GM13976 (cell line): ENCODE measurements around the gene FAM20C.

ENCODE experiments used
- DNase-seq: peaks from one replicate; pipeline ENCODE4 v3.0.0; 2012; ENCODE audit warnings: low spot score
- in situ Hi-C: fragments of 300-500 bp; cut with MboI; formaldehyde crosslinking; loops from one replicate; pipeline ENCODE4 v1.12.0; 2022; ENCODE audit warnings: low sequenced_read_pairs, mixed read lengths, inconsistent platforms; ENCODE audit not compliant: unreplicated experiment
- TF ChIP-seq, protein P1 (sequence below): IDR thresholded peaks from 2 replicates; pipeline ENCODE4 v1.5.1; 2012; ENCODE audit warnings: borderline replicate concordance, mild to moderate bottlenecking; ENCODE audit not compliant: insufficient read depth; ENCODE audit errors: extremely low read depth, missing control alignments, control extremely low read depth

FAM20C gene

DNA sequence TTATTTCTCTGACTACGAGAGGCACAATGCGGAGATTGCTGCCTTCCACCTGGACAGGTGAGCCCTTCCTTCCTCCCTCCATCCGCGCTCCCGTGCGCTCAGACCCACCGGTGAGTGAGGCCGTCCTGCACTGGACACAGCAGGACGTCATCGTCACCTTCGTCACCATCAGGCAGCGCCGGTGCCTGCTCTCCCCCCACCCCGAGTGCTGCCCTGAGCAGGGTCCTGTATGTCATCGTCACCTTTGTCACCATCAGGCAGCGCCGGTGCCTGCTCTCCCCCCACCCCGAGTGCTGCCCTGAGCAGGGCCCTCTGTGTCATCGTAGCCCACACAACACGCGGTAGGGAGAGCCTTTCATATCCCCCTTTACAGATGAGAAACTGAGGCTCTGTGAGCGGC is 54.1 kb downstream of the FAM20C start:
- in situ Hi-C loops = no loop called here
- TF ChIP-seq, protein P1, sequence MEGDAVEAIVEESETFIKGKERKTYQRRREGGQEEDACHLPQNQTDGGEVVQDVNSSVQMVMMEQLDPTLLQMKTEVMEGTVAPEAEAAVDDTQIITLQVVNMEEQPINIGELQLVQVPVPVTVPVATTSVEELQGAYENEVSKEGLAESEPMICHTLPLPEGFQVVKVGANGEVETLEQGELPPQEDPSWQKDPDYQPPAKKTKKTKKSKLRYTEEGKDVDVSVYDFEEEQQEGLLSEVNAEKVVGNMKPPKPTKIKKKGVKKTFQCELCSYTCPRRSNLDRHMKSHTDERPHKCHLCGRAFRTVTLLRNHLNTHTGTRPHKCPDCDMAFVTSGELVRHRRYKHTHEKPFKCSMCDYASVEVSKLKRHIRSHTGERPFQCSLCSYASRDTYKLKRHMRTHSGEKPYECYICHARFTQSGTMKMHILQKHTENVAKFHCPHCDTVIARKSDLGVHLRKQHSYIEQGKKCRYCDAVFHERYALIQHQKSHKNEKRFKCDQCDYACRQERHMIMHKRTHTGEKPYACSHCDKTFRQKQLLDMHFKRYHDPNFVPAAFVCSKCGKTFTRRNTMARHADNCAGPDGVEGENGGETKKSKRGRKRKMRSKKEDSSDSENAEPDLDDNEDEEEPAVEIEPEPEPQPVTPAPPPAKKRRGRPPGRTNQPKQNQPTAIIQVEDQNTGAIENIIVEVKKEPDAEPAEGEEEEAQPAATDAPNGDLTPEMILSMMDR = no peak
- DNase-seq = no peak

DNA sequence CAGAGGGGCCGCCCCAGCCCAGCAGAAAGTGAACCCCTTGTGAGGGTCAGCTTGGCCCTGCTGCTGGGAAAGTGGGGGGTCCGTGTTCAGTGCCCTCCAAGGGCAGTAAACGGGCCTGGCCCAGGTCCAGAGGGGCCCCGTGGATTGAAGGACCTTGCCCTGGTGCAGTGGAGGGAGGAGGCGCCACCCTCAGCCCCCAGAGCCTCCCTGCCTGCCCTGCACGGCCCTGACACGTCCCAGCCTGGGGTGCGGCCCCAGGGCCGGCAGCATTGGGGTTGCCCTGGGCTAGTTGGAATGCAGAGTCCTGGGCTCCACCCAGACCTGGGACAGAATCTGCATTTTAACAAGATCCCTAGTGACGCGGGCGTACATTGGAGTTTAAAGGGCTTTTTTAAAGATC is 54.8 kb downstream of the FAM20C start:
- no peak for DNase-seq
- in situ Hi-C loops = no loop called here
- TF ChIP-seq, protein P1 = no peak

DNA sequence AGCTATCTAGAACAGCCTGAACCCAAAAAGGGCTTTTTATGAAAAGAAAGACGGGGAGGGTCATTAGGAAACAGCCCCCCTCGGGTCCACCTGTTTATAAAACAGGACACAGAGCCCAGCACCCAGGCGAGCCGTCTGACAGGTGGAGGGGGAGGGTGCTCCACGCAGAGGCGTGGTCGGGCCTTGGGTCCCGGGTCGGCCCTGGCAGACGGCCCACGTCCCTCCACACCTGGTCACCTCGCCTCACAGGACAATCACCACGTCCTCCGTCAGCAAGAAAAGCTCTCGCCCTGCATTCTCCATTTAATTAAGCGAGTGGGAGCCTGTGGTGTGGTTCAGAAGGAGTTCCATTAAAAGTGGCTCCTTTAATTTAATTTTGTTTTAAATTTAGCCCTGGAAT is 55.3 kb downstream of the FAM20C start:
- DNase-seq = no peak
- TF ChIP-seq, protein P1 = no peak

DNA sequence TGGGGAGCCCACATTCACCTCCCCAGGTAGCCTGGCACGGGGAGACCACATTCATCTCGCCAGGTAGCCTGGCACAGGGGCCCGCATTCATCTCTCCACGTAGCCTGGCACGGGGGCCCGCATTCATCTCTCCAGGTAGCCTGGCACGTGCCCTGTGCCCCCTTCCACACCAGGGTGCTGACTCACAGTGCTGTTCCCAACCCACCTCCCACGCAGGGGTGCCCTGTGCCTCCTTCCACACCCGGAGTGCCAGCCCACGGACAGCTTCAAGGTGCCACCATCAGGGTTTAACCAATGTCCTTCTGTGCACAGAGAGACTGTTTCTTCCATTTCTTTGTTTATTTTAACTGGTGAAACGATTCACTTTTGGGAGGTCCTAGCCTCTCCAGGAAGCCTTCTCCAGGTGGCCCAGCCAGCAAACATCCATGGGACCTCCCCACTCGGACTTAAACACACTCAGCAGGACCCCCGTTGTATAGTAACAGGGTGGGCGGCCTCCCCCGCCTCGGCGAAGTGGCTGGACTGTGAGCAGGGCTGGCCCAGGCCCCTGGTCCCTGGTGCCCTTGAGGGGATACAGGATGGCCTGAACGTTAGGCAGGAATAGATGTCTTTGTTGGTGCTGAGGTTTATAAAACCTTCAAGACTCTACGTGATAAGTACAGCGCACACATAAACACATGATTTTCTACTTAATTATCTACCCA is 56.5 kb downstream of the FAM20C start:
- no peak for DNase-seq
- TF ChIP-seq, protein P1 = no peak
- in situ Hi-C loops = no loop called here

More for the DNA sequence above, 55.3 kb downstream of the FAM20C start:
- in situ Hi-C loops = no loop called here

DNA sequence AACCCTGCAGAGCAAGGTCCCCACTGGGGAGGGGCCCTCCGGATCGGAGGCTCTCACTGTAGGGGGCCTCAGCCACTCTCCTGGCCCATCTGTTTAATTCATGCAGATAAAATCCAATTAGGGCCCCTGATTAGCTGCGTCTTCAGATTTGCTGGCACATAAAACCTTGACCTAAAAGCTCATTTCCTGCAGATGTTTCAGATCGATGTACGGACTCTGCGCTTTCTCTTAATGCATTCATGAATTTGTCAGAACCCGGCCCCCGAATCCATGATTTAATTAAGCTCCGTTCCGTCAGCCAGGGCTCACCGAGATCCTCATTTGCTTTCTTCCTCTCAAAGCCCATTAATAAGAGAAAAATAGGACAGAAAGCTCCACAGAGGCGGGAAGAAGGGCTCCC is 57.6 kb downstream of the FAM20C start:
- DNase-seq = no peak
- TF ChIP-seq, protein P1 = no peak
- in situ Hi-C loops = no loop called here

DNA sequence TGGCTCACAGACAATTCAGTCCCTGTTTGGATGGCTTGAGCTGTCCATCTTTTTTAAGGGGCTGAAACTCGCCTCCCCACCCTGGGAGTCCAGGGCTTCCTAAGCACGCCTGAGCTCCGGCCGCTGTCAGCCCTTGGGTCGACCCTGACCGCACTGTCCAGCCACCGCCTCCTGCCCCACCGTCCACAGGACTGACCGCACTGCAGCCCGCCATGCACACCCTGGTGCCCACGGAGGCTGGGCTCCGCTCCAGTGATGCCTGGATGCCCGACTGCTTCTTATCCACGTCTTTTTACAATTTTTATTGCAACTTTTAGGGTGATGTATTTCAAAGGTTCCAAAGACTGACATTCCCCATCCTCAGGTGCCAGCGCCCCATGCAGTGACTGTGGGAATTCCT is 58.2 kb downstream of the FAM20C start:
- TF ChIP-seq, protein P1 = no peak
- DNase-seq = no peak
- in situ Hi-C loops = no loop called here

DNA sequence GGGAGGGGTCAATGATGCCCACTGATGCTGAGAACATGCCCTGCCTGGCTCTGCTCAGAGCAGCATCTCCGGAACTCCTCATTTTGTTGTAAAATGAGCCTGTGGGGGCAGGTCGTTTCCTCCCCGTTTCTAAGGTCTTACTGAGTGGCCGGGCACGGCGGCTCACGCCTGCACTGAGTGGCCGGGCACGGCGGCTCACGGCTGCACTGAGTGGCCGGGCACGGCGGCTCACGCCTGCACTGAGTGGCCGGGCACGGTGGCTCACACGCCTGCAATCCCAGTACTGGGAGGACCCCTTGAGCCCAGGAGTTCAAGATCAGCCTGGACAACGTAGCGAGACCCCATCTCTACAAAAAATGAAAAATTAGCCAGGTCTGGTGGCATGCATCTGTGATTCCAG is 58.6 kb downstream of the FAM20C start:
- TF ChIP-seq, protein P1 = no peak
- in situ Hi-C loops = no loop called here
- no peak for DNase-seq
